ENCODE measurements around the gene IL12RB1.
A peak's percentile ranks its signal among the peaks of the same experiment; 100 is the strongest.
"Not testable (repeated sequence)": the region's sequence is repeated elsewhere in the genome, so short reads cannot be mapped to it uniquely, and the experiment has no call there.

IL12RB1 gene

DNA sequence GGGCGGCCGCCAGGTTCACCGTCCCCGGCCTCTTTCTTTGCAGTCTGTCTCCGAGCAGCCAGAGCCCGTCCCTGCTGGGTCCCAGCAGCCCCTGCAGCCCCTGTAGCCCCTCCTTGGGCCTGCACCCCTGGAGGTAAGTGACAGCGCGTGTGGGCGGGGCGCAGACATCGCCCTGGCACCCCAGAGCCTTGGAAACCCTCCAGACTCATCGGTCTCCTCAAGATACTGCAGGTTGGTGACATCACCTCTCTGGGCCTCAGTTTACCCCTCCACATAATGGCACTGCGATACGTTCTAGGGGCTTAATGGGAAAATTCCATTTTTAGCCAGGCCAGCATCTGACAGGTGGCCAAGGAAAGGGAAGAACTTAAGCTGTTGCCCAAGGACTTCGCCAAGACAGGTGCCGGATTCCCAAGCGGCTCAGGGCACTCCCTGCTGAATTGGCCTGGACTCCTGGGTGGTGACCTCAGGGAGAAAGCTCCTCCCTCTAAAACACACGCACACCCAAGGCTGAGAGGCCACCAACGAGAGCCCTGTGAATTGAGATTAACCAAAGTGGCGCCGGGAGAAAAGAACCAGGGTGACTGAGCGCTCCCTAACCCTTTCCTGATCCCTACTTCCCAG, 24.0 kb upstream of the IL12RB1 start:
- no peak for DNase-seq

DNA sequence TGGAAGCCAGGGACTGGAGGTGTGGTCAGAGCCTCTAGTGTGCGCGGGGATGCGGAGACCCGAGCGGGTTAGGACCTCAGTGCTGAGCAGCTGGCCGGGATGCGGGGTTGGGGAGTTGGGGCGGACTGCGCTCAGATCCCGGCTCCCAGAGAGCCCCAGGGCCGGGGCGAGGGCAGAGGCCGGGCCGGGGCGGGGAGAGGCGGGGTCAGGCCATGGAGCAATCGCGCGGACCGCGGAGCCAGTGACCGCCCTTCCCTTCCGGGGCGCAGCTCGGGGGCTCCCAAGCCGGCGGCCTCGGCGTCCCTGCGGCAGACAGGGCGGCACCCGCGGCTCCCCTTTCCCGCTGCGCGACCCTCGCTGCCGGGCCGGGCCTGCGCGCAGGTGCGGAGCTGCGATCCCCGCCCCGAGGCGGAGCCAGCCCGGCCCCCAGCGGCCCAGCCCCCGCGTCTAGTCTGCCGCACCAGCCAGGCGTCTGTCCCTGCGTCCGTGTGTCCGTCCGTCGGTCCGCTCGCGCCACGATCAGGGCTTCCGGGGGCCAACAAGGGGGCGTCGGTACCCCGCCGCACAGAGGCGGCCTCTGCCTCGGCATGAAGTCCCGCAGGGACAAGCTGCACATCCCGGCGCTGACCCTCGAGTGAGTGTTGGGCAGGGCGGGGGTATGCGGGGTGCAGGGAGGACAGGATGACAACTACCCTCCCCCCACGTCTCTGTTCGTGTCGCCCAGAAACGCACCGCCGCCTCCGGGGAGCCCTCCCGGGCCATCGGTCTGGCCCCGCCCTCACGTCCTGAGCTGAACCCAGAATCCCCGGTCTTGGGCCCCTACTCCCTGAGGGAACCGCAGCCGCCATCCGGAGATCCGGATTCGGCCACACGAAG, 23.2 kb upstream of the IL12RB1 start:
- peak; percentile 57 for DNase-seq

DNA sequence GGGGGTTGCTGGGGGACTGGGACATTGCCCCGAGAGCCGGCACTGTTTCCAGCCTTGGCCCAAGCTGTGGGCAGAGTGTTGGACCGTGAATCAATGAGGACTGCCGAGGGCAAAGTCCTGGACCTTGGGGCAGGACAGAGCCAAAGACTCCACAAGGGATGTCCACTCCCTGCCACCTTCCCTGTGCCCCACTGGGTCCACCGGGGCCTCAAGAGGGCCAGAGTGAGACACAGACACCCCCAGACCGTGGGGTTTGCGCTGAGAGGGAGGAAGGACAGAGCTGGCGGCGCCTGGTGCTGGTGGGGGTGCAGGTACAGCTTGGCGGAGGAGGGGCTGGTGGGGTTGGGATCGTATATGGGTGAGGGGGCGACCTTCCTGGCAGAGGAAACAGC, 22.6 kb upstream of the IL12RB1 start:
- no peak for DNase-seq

DNA sequence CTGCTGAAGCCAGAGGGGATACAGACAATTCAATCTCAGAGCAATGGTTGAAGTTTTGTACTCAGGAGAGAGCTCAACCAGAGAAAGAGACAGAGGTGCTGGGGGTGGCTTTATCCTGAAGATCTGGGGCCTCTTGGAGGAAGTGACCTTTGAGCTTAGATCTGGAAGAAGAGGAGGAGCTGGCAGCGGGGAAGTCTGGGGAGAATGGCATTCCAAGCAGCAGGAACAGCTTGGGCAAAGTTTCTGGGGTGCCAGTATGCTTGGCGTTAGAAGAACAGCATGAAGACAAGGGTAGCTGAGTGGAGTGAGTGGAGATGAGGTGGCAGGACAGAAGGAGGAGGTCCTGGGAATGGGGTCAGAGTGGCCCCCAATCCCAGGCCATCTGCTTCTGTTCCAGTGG, 22.2 kb upstream of the IL12RB1 start:
- no peak for DNase-seq

DNA sequence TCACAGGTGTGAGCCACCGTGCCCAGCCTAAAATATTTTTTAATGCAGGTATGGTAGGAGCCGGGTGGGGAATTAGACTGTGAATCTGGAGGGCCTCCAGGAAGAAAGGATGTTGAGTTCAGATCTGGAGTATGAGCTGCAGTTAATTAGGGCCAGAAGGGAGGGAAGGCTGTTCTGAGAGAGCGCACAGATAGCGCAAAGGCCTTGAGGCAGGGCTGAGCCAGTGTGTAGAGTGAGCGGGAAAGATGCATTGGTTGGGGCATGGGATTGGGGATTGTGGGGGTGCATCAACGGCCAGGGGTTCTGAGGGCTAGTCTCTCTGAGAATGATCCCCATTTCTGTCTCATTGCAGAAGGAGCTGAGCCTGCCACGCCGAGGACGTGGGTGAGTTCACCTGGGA, 20.5 kb upstream of the IL12RB1 start:
- DNase-seq: no peak

DNA sequence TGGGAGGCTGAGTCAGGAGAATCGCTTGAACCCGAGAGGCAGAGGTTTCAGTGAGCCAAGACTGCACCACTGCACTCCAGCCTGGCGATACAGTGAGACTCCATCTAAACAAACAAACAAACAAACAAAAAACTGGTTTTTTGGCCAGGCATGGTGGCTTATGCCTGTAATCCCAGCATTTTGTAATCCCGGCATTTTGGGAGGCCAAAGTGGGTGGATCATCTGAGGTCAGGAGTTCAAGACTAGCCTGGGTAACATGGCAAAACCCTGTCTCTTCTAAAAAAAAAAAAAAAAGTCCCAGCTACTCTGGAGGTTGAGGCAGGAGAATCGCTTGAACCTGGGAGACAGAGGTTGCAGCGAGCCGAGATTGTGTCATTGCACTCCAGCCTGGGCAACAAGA, 18.5 kb upstream of the IL12RB1 start:
- DNase-seq: not testable (repeated sequence)

DNA sequence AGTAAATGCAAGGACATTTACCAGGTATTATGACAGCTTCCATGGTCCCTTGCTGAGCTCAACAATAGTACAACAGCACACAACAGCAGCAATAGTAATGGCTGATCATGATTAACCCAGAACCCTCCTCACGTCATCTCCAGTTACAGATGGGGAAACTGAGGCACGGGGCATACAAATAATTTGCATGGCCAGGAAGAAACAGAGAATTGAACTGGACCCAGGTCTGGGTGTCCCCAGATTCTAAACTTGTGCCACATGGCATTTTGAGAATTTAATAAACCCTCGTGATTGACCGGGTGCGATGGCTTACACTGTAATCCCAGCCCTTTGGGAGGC, 18.0 kb upstream of the IL12RB1 start:
- no peak for DNase-seq

DNA sequence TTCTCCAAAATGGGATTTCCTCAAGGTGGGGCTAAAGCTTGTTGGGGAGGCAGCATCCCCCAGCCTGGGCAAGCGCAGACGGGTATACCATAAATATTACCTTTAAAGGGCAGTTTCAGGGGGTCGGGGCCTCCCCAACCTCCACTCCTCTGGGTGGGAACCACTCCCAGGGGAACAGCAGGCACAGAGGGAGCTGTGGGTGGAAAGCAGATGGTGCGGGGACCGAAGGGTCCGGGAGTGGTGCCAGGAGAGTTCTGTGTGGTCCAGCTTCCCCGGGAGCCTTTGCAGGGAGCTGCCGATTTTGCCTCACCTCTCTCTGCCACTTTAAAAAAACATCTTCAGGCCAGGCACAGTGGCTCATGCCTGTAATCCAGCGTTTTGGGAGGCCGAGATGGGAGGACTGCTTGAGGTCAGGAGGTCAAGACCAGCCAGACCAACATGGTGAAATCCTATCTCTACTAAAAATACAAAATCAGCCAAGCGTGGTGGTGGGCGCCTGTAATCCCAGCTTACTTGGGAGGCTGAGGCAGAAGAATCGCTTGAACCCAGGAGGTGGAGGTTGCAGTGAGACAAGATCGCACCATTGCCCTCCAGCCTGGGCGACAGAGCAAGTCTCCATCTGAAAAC, 16.3 kb upstream of the IL12RB1 start:
- DNase-seq: no peak

DNA sequence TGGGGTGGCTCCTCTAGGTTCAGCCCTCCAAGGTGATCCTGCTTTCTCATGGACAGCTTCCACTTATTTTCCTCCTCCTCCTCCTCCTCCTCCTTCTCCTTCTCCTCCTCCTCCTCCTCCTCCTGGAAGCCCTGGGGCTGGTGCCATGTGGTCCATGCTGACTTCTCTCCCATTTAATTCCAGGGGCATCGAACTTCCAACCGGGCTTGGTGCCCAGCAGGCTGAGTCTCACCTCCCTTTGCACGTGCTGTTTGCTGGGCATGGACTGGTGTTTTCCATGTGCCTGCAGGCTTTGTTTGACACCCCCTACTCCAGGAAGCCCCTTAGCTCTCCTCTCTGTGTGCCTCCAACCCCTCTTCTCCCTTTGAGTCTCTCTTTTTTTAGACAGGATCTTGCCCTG, 14.5 kb upstream of the IL12RB1 start:
- no peak for DNase-seq

DNA sequence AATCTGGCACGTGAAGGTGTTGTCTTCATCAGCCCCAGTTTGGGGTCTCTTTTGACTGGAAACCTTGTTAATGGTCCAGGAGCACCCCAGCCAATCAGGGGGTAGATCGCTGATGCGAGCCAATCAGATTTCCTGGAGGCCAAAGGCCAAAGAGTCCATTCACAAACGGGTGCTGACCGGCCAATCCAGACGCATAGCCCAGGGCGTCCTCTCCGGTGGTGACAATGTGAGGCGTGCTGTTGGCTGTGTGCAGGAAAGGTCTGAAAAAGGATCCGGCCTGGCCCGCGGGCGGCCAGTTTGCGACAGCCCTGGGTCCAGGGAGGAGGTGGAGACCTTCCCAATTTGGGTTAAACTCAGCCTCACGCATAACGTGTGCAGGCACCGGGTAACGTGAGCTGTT, 14.0 kb upstream of the IL12RB1 start:
- DNase-seq: no peak

DNA sequence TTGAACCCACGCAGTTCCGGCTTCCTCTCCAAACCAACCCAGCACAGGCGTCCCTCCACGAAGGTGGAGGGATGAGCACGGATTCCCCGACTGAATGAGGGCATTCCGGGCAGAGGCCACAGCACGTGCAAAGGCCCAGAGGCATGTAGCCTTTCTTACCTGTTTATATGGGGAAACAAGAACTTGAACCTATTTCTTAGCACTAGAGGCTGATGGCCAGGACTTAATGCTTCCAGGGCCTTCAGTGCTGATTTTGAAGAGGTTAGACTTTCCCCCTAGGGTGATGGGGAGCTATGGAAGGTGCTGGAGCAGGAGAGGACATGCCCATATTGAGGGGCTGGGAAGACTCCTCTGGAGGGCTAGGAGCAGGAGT, 12.9 kb upstream of the IL12RB1 start:
- no peak for DNase-seq

DNA sequence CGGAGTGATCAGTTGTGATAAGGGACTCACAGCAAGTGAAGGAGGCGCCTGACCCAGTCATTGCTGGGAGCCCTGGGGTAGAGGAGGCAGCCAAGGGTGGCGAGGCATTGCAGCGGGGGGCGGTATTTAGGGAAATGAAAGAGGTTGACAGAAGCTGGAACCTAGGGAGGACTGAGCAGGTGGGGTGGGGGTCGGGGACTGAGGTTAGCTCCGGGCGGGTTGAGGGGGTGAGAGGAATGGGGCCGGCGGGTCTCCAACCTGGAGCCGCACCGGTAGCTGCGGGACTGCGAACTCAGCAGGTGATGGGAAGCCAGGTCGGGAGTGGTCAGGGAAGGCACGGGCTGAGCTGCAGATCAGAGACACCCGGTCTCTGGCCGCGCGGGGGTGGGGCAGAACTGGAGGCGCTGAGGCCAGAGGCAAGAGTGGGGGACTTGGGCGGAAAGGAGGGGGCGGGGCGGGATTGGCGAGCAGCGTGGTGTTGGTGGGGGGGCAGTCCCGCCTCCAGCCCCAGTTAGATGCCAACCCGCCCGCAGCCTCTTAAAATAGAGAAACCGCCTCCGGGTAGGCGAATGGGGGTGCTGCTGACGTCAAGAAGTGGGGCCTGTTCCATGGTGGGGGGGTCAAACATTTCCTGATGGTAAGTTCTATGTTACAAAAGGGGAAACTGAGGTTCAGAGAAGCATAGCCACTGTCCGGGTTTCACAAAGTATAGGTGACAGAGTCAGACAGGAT, 12.3 kb upstream of the IL12RB1 start:
- DNase-seq: no peak

DNA sequence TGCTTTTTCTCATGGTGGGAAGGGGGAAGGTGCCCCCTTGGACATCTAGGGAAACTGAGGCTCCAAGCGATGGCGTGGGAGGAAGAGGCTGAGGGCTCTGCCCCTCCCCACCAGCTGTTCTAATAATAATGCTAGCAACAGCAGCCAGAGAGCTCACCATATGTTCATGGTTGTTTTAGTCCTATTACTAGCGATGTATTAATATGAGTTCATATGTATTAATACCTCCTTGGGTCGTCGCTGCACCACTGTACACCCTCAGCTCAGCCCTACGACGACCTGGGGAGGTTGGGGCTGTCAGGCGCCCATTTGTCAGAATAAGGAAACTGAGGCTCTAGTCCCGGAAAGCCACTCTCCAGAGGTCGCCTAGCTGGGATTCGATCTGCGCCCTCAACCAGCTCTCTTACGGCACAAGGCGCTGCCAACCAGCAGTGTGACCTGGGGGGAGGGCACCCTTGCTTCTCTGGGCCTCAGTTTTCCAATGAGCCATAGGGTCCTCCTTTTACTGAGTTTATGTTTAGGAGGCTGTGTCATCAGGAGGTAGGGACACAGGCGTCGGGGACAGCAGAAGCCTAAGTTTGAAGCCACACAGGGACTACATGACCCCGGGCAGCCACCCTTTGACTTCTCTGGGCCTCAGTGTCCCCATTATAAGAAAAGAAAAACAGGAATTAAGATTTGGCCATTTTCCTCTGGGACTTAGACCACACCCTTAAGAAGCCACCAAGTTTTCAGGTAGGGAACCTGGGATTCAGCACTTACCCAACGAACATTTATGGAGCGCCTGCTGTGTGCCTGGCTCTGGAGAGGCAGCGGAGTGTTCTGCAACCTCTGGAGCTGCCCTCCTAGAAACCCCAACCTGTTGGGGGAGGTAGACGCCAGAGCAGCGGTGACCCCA, 11.5 kb upstream of the IL12RB1 start:
- DNase-seq: no peak

DNA sequence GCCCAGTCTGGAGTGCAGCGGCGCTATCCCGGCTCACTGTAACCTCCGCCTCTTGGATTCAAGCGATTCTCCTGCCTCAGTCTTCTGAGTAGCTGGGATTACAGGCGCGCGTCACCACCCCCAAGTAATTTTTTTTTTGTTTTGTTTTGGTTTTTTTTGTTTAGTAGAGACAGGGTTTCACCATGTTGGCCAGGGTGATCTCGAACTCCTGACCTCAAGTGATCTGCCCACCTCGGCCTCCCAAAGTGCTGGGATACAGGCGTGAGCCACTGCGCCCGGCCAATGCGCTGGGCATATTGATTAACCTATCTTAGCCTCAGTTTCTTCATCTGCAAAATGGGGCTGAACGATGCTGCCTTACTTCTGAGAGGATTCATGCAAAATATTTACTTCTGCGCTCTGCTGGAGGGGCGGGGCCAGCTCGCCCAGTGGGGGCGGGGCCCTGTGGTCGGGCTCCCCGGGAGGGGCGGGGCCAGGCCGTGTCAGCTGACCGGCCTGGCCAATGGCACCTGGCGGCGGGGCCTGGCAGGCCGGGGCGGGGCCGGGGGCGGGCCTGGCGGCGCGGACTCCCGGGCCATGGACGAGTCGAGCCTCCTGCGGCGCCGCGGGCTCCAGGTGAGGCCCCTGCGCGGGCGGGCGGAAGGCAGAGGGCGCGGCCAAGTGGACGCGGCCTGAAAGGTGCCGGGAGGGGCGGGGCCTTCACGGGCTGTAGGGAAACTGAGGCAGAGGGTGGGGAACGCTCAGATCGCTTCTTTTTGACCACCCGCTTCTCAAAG, 10.7 kb upstream of the IL12RB1 start, which contains the start of gene MAST3:
Gene MAST3 (plus strand): TSS at position 562 of the 776 bp plus-strand sequence. CDS start 15 bp downstream, at position 577.
- DNase-seq: peak; percentile 48

DNA sequence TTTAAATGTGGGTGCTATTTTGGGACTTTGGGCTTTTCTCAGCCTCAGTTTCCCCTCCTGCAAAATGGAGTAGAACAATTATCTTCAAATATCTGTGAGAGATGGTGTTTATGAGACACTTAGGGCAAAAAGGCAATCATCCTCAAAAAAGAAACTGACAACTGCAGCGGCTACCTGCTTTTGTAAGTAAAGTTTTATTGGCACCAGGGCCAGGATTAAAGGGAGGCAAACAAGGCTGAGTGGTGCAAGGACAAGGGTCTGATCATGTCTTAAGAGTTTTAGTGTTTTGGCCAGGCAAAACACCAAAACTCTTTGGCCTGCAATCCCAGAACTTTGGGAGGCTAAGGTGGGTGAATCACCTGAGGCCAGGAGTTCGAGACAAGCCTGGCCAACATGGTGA, 9.5 kb upstream of the IL12RB1 start:
- DNase-seq: no peak

DNA sequence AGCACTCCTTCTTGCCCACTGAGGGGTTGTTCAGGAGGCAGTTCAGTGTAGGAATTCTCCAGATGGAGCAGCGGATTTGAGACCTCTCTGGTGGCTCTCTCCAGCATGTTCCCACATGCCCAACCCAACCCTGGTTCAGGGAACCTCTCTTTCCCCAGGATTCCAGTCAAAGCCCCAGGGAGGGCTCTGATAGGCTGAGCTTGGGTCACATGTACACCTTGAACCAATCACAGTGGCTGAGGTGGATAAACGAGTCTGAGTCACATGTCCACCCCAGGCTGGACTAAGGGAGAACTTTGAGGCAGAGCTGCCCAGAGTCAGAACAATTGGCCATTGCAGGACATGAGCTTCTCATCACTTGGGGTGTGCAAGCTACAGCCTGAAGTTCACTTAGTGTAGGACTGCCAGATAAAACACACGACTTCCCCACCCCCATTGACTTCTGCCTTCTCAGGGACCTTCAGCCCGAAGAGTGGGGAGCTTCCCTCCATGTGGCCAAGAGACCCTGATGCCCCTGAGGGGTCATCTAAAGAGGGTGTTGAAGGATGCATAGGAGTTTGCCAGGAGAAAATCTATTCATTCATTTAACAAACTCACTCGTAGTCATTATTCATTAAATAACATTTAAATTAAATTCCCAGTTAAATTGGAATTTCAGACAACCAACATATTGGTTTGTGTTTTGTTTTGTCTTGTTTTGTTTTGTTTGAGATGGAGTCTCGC, 6.9 kb upstream of the IL12RB1 start:
- DNase-seq: no peak

DNA sequence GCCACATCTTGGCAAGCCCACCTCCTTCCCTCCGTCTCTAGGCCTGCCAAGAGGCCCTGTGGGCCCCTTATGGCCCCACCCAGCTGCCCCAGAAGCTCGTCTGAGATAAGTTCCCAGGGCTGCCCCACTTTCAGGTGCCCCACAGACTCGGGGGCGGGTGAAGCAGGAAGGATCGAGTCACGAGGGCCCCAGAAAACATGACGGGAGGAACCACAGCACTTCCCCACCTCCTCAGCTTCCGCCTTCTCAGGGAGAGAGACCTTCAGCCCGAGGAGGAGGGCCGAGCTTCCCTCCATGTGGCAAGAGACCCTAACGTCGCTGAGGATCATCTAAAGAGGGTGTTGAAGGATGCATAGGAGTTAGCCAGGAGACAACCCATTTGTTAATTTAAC, 4.5 kb upstream of the IL12RB1 start:
- no peak for DNase-seq

DNA sequence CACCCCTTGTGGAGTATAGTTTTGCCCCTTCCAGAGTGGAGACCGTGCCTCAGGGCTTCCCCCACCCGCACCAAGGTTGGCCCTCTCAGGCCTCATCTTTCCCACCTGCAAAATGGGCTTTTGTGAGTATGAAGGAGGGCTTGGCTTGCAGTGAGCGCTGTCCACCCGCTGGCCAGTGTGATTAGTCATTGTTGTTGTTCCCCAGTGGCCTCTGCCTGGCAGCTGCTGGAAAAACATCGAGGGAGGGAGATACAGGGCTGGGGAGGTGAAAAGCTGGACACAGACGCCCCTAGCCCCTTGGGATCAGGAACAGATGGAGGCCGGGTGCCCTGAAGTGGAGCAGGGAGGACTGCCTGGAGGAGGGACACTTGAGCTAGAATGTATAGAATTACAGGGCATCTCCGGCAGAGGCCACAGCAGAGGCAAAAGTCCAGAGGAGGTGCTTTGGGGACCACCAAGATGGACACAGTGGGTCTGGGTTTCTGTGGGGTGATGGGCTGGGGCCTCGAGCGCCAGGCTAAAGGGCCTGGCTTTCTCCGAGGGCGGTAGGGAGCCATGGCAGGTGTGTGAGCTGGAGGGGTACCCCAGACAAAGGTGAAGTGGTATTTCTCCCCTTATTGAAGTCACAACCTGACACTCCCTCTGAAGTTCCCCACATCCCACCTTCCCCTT, 3.9 kb upstream of the IL12RB1 start:
- no peak for DNase-seq

DNA sequence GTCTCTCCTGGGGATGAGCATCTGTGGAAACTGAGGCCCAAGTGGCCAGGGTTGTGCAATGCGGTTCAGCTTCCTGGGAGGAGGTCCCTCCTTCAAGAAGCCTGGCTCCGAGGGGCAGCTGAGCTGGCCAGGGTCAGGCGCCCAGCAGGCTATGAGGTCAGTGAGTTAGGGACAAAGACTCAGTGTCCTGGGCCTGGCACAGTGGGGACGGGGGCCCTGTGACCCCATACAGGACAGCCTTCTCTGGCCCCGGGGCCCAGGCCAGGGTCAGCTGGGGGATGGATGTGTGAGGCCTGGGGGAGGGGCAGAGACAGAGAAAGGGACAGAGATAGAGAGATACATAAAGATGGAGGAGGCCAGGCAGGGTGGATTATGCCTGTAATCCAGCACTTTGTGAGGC, 3.0 kb upstream of the IL12RB1 start:
- DNase-seq: no peak

DNA sequence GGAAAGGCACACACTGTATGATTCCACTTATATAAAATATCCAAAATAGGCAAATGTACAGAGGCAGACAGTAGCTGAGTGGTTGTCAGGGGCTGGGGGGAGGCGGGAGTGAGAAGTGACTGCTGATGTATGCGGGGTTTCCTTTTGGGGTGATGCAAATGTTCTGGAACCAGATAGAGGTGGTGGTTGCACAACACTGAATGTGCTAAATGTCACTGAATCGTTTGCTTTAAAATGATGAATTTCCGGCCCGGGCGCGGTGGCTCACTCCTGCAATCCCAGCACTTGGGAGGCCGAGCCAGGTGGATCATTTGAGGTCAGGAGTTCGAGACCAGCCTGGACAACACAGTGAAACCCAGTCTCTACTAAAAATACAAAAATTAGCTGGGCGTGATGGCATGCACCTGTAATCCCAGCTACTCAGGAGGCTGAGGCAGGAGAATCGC, 2.4 kb upstream of the IL12RB1 start:
- DNase-seq: not testable (repeated sequence)
